ENCODE results near the gene PKD1.

The PKD1 gene

GRCh38 chr16:2171601-2172178, 36.0 kb upstream of the PKD1 start:
- FAIRE-seq = no peak
- no peak for DNase-seq (ENCODE audit: extremely low spot score, insufficient read length, low read depth)

- FAIRE-seq (no peak), DNase-seq (ENCODE audit: extremely low spot score, insufficient read length, low read depth) (no peak)
These were observed 35.1 kb upstream of the PKD1 start for GRCh38 chr16:2170587-2171435.

GRCh38 chr16:2170080-2170479, 34.4 kb upstream of the PKD1 start:
- FAIRE-seq (no peak), DNase-seq (ENCODE audit: extremely low spot score, insufficient read length, low read depth) (no peak)

- FAIRE-seq = no peak
These were observed 31.5 kb upstream of the PKD1 start for GRCh38 chr16:2167068-2167638.

GRCh38 chr16:2166263-2167067, 30.8 kb upstream of the PKD1 start:
- FAIRE-seq (no peak), DNase-seq (ENCODE audit: extremely low spot score, insufficient read length, low read depth) (no peak)

More at GRCh38 chr16:2167068-2167638, 31.5 kb upstream of the PKD1 start:
- no peak for DNase-seq (ENCODE audit: extremely low spot score, insufficient read length, low read depth)

GRCh38 chr16:2165861-2166260, 30.2 kb upstream of the PKD1 start:
- no peak for FAIRE-seq
- DNase-seq (ENCODE audit: extremely low spot score, insufficient read length, low read depth) = no peak

GRCh38 chr16:2163211-2163881, 27.6 kb upstream of the PKD1 start:
- DNase-seq (ENCODE audit: extremely low spot score, insufficient read length, low read depth) = no peak
- no peak for FAIRE-seq

- FAIRE-seq (no peak), DNase-seq (ENCODE audit: extremely low spot score, insufficient read length, low read depth) (no peak)
These were observed 27.0 kb upstream of the PKD1 start for GRCh38 chr16:2162676-2163118.

- DNase-seq (ENCODE audit: extremely low spot score, insufficient read length, low read depth) (no peak), FAIRE-seq (no peak)
These were observed 26.2 kb upstream of the PKD1 start for GRCh38 chr16:2161911-2162310.

- no peak for DNase-seq (ENCODE audit: extremely low spot score, insufficient read length, low read depth)
- FAIRE-seq = peak; percentile 33
These were observed 25.3 kb upstream of the PKD1 start for GRCh38 chr16:2160915-2161551.

- FAIRE-seq = no peak
- no peak for DNase-seq (ENCODE audit: extremely low spot score, insufficient read length, low read depth)
These were observed 23.6 kb upstream of the PKD1 start for GRCh38 chr16:2159175-2159838.

- DNase-seq (ENCODE audit: extremely low spot score, insufficient read length, low read depth) = no peak
- FAIRE-seq = no peak
These were observed 22.6 kb upstream of the PKD1 start for GRCh38 chr16:2158262-2158638.

- DNase-seq (ENCODE audit: extremely low spot score, insufficient read length, low read depth) = no peak
- no peak for FAIRE-seq
These were observed 22.0 kb upstream of the PKD1 start for GRCh38 chr16:2157480-2158261.

- no peak for DNase-seq (ENCODE audit: extremely low spot score, insufficient read length, low read depth)
- no peak for FAIRE-seq
These were observed 21.1 kb upstream of the PKD1 start for GRCh38 chr16:2156849-2157224.

GRCh38 chr16:2155977-2156848, 20.5 kb upstream of the PKD1 start:
- no peak for FAIRE-seq
- DNase-seq (ENCODE audit: extremely low spot score, insufficient read length, low read depth) = no peak

- FAIRE-seq (peak; percentile 100), DNase-seq (ENCODE audit: extremely low spot score, insufficient read length, low read depth) (peak; percentile 97)
These were observed 19.6 kb upstream of the PKD1 start, which contains the start of gene TRAF7 for GRCh38 chr16:2155091-2155950. Gene TRAF7, plus strand, starts transcription at chr16:2155782. Its CDS starts 8,139 bp downstream, at chr16:2163921.

Measured in GM18507 (cell line).